ENCODE data around the gene UPK3A. TPM values are rescaled to one million over a fixed set of nuclear protein-coding genes. Genes with fewer than 3 reads are reported as not detected.
"Not testable (repeated sequence)": the region's sequence is repeated elsewhere in the genome, so short reads cannot be mapped to it uniquely, and the experiment has no call there.

Gene UPK3A
- total RNA-seq, 1 donor = not detected

DNA sequence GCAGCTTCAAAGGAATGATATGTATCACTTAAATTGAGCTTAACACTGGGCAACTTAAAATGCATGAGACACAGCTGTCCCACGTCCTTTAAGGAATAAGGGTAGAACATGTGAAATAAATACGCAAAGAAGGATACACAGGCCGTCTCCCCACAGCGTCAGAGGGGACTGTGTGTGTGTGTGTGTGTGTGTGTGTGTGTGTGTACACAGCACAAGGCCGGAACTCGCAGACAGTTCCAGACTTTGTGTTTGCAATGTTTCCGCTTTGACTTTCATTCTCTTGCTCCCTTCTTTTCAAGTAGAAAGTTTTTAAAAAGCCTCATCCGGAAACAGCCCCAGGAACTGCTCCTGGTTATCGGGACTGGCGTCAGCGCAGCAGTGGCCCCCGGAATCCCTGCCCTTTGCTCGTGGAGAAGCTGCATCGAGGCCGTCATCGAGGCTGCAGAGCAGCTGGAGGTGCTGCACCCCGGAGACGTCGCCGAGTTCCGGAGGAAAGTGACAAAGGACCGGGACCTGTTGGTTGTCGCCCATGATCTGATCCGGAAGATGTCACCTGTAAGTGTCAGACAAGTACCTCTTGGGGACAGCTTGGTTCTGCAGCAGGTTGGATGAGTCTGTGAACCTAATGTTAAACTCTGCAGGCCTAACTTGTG is 38.2 kb downstream of the UPK3A start:
- peaks cover 13% of the 10 kb centered on the region for H3K36me3 ChIP-seq (ENCODE audit: insufficient read depth, low read length)
- H3K79me2 ChIP-seq (ENCODE audit: insufficient read depth, low read length) = peaks cover 35% of the 10 kb centered on the region
- no peak overlapping the region for H3K27ac ChIP-seq (ENCODE audit: low read depth, low read length)
- H3K4me1 ChIP-seq (ENCODE audit: insufficient read depth, low read length) = peaks cover 27% of the 10 kb centered on the region
- no peak overlapping the region for H3K4me2 ChIP-seq (ENCODE audit: insufficient read depth, low read length)
- no peaks in the 10 kb centered on the region for H3K9me3 ChIP-seq (ENCODE audit: low read depth, low read length)
- no peak overlapping the region for H2AFZ ChIP-seq (ENCODE audit: low read length)
- TF ChIP-seq, protein P1, sequence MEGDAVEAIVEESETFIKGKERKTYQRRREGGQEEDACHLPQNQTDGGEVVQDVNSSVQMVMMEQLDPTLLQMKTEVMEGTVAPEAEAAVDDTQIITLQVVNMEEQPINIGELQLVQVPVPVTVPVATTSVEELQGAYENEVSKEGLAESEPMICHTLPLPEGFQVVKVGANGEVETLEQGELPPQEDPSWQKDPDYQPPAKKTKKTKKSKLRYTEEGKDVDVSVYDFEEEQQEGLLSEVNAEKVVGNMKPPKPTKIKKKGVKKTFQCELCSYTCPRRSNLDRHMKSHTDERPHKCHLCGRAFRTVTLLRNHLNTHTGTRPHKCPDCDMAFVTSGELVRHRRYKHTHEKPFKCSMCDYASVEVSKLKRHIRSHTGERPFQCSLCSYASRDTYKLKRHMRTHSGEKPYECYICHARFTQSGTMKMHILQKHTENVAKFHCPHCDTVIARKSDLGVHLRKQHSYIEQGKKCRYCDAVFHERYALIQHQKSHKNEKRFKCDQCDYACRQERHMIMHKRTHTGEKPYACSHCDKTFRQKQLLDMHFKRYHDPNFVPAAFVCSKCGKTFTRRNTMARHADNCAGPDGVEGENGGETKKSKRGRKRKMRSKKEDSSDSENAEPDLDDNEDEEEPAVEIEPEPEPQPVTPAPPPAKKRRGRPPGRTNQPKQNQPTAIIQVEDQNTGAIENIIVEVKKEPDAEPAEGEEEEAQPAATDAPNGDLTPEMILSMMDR (IDR thresholded peaks at IDR 0.05; ENCODE audit: extremely low read depth, low read depth, low read length) = no peak
- no peak for DNase-seq (ENCODE audit: insufficient read length, low spot score, missing footprints)
- no peak overlapping the region for H3K4me3 ChIP-seq (ENCODE audit: insufficient read depth, low read length)
- H4K20me1 ChIP-seq (ENCODE audit: insufficient read depth, low read length) = peaks cover 7% of the 10 kb centered on the region
- H3K27me3 ChIP-seq (ENCODE audit: insufficient read depth, low read length) = no peaks in the 10 kb centered on the region

GRCh38 chr22:45323695-45324094 is 38.9 kb downstream of the UPK3A start:
- H3K36me3 ChIP-seq (ENCODE audit: insufficient read depth, low read length) = peaks cover 13% of the 10 kb centered on the region
- no peaks in the 10 kb centered on the region for H3K9me3 ChIP-seq (ENCODE audit: low read depth, low read length)
- H4K20me1 ChIP-seq (ENCODE audit: insufficient read depth, low read length) = peaks cover 7% of the 10 kb centered on the region
- no peak overlapping the region for H3K4me3 ChIP-seq (ENCODE audit: insufficient read depth, low read length)
- no peak overlapping the region for H3K4me2 ChIP-seq (ENCODE audit: insufficient read depth, low read length)
- H3K4me1 ChIP-seq (ENCODE audit: insufficient read depth, low read length) = peaks cover 20% of the 10 kb centered on the region
- no peak overlapping the region for H2AFZ ChIP-seq (ENCODE audit: low read length)
- H3K27me3 ChIP-seq (ENCODE audit: insufficient read depth, low read length) = no peaks in the 10 kb centered on the region
- H3K27ac ChIP-seq (ENCODE audit: low read depth, low read length) = no peak overlapping the region
- TF ChIP-seq, protein P1 (IDR thresholded peaks at IDR 0.05; ENCODE audit: extremely low read depth, low read depth, low read length) = no peak
- peak; percentile 65 for DNase-seq (ENCODE audit: insufficient read length, low spot score, missing footprints)
- peaks cover 33% of the 10 kb centered on the region for H3K79me2 ChIP-seq (ENCODE audit: insufficient read depth, low read length)

GRCh38 chr22:45324311-45324711 is 39.6 kb downstream of the UPK3A start:
- Histone ChIP-seq H3K79me2 (ENCODE audit: insufficient read depth, low read length) (peaks cover 28% of the 10 kb centered on the region), H3K36me3 (ENCODE audit: insufficient read depth, low read length) (peaks cover 13% of the 10 kb centered on the region)

DNA sequence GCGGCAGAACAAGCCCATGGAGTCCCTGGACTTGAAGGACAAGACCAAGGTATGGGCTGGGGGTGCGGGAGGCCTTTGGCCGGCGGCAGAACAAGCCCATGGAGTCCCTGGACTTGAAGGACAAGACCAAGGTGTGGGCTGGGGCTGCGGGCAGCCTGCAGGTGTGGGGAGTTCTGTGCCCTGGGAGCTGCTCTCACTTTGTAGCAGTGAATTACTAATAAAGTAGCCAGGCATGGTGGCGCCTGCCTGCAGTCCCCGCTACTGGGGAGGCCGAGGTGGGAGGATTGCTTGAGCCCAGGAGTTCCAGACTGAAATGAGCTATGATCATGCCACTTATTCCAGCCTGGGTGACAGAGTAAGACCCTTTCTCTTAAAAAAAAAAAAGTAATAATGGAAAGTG is 43.5 kb downstream of the UPK3A start:
- not testable (repeated sequence) for H3K27me3 ChIP-seq (ENCODE audit: insufficient read depth, low read length)

More at GRCh38 chr22:45324311-45324711, 39.6 kb downstream of the UPK3A start:
- no peak overlapping the region for H3K27ac ChIP-seq (ENCODE audit: low read depth, low read length)
- H3K4me3 ChIP-seq (ENCODE audit: insufficient read depth, low read length) = no peak overlapping the region
- H2AFZ ChIP-seq (ENCODE audit: low read length) = no peak overlapping the region
- peaks cover 7% of the 10 kb centered on the region for H4K20me1 ChIP-seq (ENCODE audit: insufficient read depth, low read length)
- H3K4me1 ChIP-seq (ENCODE audit: insufficient read depth, low read length) = peaks cover 15% of the 10 kb centered on the region
- no peaks in the 10 kb centered on the region for H3K9me3 ChIP-seq (ENCODE audit: low read depth, low read length)
- TF ChIP-seq, protein P1 (IDR thresholded peaks at IDR 0.05; ENCODE audit: extremely low read depth, low read depth, low read length) = no peak
- H3K27me3 ChIP-seq (ENCODE audit: insufficient read depth, low read length) = no peaks in the 10 kb centered on the region
- H3K4me2 ChIP-seq (ENCODE audit: insufficient read depth, low read length) = no peak overlapping the region
- no peak for DNase-seq (ENCODE audit: insufficient read length, low spot score, missing footprints)

More for the DNA sequence above, 43.5 kb downstream of the UPK3A start:
- H2AFZ ChIP-seq (ENCODE audit: low read length); H3K4me2 ChIP-seq (ENCODE audit: insufficient read depth, low read length); H3K9me3 ChIP-seq (ENCODE audit: low read depth, low read length); DNase-seq (ENCODE audit: insufficient read length, low spot score, missing footprints); H3K4me1 ChIP-seq (ENCODE audit: insufficient read depth, low read length); H3K4me3 ChIP-seq (ENCODE audit: insufficient read depth, low read length); H4K20me1 ChIP-seq (ENCODE audit: insufficient read depth, low read length); H3K79me2 ChIP-seq (ENCODE audit: insufficient read depth, low read length); H3K27ac ChIP-seq (ENCODE audit: low read depth, low read length): not testable (repeated sequence)
- peaks cover 20% of the 10 kb centered on the region for H3K36me3 ChIP-seq (ENCODE audit: insufficient read depth, low read length)

Data from osteoblast (primary cell).